Measurements from ENCODE around the gene TIMP2. TPM values are rescaled to one million over a fixed set of nuclear protein-coding genes. Genes with fewer than 3 reads are reported as not detected.
A peak's percentile ranks its signal among the peaks of the same experiment; 100 is the strongest.

The TIMP2 gene
- total and polyA plus RNA-seq, 2 experiments from 2014 or later, result 10.6 to 22.5 TPM

DNA sequence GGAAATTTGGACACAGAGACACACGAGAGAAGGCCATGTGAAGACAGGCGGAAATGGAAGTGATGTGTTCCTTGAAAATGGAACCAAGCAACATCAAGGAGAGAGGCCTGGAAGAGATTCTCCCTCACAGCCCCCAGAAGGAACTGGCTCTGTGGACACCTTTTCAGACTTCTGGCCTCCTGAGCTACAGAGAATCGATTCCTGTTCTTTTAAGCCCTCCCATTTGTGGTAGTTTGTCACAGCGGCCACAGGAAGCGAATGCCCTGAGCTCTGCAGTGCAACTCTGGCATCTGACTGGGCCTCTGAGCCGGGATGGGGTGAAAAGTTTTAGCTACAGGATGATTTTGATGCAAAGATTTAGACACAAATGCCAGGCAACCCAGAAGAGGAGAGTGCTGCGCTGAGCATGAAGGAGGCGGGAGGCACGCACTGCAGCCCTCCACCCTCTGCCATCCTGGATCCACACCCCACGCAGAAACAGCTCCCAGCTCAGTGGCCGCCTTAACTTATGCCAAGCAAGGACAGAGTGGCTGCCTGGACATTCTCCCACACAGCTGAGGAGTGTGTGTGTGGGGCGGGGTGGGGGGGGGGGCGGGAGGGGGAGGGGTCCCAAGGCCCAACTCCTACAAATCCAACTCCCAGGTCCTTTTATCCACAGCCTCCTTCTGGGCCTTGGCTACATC, 2.2 kb downstream of the TIMP2 start:
- no peak overlapping the region for H2AFZ ChIP-seq
- H3K27me3 Mint-ChIP-seq (ENCODE audit: insufficient read depth, low read depth, poor library complexity), result peaks cover 10% of the 10 kb centered on the region
- peaks cover 23% of the 10 kb centered on the region for H4K20me1 ChIP-seq (replicated peaks; ENCODE audit: insufficient read depth)

More for the DNA sequence above, 2.2 kb downstream of the TIMP2 start:
- peak overlapping the region; percentile 97 for H3K4me2 ChIP-seq
- H3K9me2 ChIP-seq (ENCODE audit: insufficient read depth), result no peaks in the 10 kb centered on the region
- H3K36me3 ChIP-seq (ENCODE audit: insufficient read depth), result 0 out of 2 replicates have a peak, but pooled peaks cover 3% of the 10 kb centered on the region
- DNase-seq (ENCODE audit: low spot score) (no peak), ATAC-seq (no peak)
- H3K4me3 ChIP-seq, result peak overlapping the region; percentile 75; the same call in 1 of the 2 replicates
- H3K4me1 Mint-ChIP-seq, result peaks cover 28% of the 10 kb centered on the region
- no peak overlapping the region for H3K27ac ChIP-seq (ENCODE audit: low read depth)
- H3K79me2 ChIP-seq (replicated peaks; ENCODE audit: insufficient read depth), result peaks cover 51% of the 10 kb centered on the region
- no peak for TF ChIP-seq REST (IDR thresholded peaks at IDR 0.05; ENCODE audit: unreplicated experiment)
- no peak for TF ChIP-seq EZH2phosphoT487 (IDR thresholded peaks at IDR 0.05; ENCODE audit: unreplicated experiment)
- TF ChIP-seq JUNB (IDR thresholded peaks at IDR 0.05; ENCODE audit: unreplicated experiment), result no peak
- no peak for TF ChIP-seq ZNF462 (CRISPR knock-in tag; IDR thresholded peaks at IDR 0.05)
- TF ChIP-seq NANOG (IDR thresholded peaks at IDR 0.05; ENCODE audit: borderline replicate concordance), result no peak
- TF ChIP-seq, protein P1, sequence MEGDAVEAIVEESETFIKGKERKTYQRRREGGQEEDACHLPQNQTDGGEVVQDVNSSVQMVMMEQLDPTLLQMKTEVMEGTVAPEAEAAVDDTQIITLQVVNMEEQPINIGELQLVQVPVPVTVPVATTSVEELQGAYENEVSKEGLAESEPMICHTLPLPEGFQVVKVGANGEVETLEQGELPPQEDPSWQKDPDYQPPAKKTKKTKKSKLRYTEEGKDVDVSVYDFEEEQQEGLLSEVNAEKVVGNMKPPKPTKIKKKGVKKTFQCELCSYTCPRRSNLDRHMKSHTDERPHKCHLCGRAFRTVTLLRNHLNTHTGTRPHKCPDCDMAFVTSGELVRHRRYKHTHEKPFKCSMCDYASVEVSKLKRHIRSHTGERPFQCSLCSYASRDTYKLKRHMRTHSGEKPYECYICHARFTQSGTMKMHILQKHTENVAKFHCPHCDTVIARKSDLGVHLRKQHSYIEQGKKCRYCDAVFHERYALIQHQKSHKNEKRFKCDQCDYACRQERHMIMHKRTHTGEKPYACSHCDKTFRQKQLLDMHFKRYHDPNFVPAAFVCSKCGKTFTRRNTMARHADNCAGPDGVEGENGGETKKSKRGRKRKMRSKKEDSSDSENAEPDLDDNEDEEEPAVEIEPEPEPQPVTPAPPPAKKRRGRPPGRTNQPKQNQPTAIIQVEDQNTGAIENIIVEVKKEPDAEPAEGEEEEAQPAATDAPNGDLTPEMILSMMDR (conservative IDR thresholded peaks at IDR 0.05; ENCODE audit: low read depth in 2 of 2), result no peak
- no peak for TF ChIP-seq CREB1 (CRISPR knock-in tag; IDR thresholded peaks at IDR 0.05; ENCODE audit: low read depth)
- TF ChIP-seq ZNF114 (CRISPR knock-in tag; IDR thresholded peaks at IDR 0.05), result no peak
- TF ChIP-seq POLR2AphosphoS5 (IDR thresholded peaks at IDR 0.05; ENCODE audit: low read depth), result no peak
- TF ChIP-seq ETS1 (IDR thresholded peaks at IDR 0.05), result no peak
- no peak for TF ChIP-seq ZNF331 (CRISPR knock-in tag; IDR thresholded peaks at IDR 0.05; ENCODE audit: low read depth)
- TF ChIP-seq STAT1 (IDR thresholded peaks at IDR 0.05; ENCODE audit: unreplicated experiment), result no peak
- no peak for TF ChIP-seq EZH2 (IDR thresholded peaks at IDR 0.05; ENCODE audit: low read depth, unreplicated experiment)
- peak overlapping the region; percentile 73 for H3K4me3 Mint-ChIP-seq
- H3K27ac Mint-ChIP-seq, result no peak overlapping the region; the same call in 1 of the 2 replicates
- H3F3A ChIP-seq (replicated peaks; ENCODE audit: low read depth), result 0 out of 2 replicates have a peak, but pooled peaks cover 3% of the 10 kb centered on the region
- H3K9me3 Mint-ChIP-seq, result no peaks in the 10 kb centered on the region
- H3K27me3 ChIP-seq (ENCODE audit: insufficient read depth), result no peaks in the 10 kb centered on the region
- no peaks in the 10 kb centered on the region; the same call in 2 of the 3 replicates for H3K36me3 Mint-ChIP-seq (ENCODE audit: low read depth)
- H3K4me1 ChIP-seq (ENCODE audit: insufficient read depth), result peaks cover 13% of the 10 kb centered on the region

Measured in GM23338 (cell line).